Activated T-cell treated with anti-CD3 and anti-CD28 coated beads for 4 hours (primary cell): ENCODE measurements around the gene ZC3H15.

Experiments used
- DNase-seq: peaks from one replicate; pipeline ENCODE4 v3.0.0-alpha.2; 2020

The ZC3H15 gene

DNA sequence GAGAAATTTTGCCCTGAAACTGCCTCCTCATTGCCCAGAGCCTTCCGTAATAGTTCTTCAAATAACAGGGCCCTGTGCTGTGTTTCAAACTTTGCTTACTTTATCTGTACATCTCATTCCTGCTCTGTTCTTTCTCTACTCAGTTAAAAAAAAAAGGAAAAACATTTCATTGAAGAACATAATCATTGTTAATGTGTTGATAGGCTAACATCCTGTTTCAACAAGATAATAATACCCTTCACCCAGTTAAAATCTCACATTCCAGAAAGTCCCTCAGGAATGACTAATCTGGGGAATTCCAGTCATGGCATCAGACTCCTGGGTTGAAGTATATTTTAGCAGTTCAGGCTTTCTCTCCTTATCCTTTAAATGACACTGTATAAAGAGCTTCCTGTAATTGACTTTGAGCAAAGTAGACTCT lies 58.2 kb downstream of the ZC3H15 start:
- no peak for DNase-seq

DNA sequence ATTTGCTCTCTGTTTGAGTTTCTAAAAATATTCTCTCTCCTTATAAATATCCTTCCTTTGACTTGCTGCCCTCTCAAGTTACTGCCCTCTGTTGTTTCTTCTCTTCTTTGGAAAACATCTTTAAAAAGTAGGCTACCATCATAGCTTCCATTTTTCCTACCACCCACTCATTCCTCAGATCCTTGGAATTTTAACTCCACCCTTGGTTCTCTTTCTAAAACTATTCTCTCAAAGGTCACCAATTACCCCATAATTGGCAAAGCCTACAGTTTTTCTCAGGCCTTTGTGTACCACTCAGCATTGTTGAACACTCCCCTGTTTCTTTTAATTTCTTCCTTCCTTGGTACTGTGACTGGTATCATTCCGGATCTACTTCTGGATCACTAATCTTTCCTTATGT lies 60.8 kb downstream of the ZC3H15 start:
- no peak for DNase-seq

DNA sequence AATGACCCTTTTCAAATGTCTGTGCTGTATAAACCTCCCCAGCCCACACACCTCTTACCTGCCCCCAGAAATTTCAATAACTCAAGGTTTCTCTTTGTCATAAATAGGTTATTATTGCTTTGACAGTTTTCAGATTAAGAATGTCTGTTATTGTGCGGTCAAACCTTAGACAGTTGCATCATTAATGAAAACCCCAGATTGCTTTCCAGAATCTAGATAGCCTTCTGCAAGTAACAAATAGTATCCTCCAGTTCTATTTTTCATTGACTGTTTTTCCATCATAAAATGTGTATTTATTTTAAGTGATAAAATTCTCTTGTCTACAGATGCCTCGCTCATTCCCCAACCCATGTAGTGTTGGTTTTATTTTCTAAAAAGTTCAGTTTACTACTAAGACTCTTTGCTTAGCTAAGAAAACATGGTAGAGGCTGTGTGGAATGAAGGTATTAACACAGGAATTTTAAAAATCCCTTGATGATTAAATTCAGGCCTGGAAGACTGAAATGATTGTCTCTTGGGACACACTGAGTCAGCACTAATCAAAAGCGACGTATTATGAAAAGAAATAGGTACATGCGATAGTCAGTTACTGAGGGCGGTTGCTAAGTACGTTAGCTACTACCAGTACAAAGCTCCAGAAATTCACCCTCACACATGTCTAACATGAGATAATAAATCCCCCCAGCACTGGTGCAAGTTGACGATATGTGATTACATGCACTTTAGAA lies 65.4 kb downstream of the ZC3H15 start:
- no peak for DNase-seq

DNA sequence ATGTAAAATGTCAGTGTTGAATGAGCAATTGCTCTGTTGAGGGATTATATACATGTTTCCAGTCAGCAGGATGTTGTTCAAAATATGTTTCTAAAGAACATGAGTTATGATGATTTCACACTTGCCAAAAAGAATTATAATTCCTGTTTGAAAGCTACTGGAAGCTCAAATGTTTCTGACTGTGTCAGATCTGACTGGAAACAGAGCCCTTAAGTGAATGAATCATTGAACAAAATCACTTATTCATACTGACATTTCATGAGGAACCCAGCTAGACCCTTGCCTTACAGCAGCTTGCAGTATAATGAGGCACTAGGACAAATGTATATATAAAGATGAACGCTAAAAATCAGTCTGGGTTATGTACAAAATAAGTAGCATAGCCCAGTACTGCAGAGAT lies 68.4 kb downstream of the ZC3H15 start:
- no peak for DNase-seq

DNA sequence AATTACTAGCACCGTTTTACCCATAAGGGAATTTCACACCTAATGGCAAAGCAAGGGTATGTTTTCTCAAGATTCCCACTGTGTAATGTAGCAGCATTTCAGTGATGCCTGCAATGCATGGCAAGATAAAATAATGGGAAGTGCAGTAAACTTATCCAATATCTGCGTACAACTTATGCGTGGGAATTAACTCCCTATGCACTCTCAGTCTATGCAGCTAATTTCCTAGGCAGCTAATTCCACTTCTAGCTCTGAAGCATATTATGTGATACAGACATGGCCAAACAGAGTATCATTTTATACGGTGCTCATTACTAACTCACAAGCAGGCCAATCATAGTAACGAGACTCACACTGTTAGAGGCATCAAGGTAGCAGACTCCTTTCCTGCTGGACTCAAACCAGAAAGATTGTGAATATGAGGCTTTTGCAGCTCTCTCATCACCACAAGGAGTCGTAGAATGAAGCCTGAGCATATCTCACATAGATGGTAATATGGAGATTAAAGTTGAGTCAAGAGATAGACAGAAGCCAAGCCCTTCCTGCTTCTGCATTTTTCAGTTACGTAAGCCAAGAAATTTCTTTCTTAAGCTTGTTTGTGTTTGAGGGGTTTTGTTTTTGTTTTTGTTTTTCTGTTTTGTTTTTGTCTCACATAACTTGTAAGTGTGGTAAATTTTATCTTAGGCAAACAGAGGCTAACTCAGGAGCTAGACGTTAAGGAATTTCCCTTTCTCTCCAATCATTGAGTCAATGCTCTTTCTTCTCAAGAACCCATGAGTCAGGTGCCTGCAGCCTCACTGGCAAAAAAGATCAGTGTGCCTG lies 69.0 kb downstream of the ZC3H15 start:
- DNase-seq = no peak

DNA sequence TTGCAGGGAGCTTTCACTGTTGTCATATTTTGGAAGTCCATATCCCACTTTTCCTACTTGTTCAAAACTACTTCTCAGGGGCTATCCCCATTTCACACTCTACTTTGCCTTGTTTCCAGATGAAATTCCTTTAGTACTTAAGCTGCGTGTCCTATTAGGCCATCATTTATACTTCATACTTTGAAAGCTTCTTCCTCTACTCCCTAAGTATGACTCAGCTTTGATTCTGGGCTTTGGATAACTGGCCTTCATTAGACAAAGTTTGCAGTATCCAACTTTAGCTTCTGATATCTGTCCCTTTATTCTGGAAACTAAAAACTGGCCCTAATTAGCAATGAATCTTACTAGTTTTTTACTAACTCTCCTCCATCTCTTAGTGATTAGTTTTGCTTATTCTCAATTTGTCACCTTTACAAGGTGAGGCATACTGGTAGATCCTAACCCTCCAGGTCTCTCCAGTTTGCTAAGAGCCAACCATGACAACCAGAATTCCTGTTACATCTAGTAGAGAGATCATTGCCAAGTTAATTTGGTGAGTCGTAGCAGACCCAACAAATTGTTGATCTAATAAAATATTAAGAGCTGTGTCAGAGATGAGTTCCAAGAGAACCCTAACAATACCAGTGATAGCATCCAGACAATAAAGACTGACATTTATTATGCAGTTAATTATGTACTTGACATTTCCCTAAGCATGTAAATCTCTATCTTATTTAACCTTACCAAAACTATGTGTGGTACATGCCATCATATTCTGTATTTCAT lies 72.6 kb downstream of the ZC3H15 start:
- DNase-seq = no peak
